ENCODE data around the gene RASAL2.

DNA sequence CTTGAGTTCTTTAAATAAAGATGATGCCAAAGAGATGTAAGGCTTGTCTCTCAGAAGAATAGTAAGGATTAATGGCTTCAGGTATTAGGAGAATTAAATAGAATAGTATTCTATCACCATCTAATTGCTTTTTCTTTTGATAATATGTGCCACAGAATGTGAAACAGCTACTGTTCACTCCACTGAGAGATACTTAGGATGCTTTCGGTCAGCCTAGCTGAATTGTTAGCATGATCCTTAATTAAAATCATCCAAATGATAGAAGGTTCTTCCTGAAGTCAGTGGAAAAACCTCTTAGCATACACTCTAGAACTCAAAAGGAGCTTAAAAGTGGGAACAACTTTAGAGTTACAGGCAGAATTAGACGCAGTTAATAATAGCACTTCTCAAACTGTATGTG lies 97.0 kb downstream of the RASAL2 start:
- TF ChIP-seq POLR2A (IDR thresholded peaks at IDR 0.05) (no peak), POLR2AphosphoS5 (IDR thresholded peaks at IDR 0.05) (no peak)
